ENCODE results near the gene NAPSA.

GRCh38 chr19:50413096-50413495, 47.7 kb upstream of the NAPSA start:
- TF ChIP-seq CTCF (IDR thresholded peaks at IDR 0.05; ENCODE audit: low read length) (no peak), EZH2 (IDR thresholded peaks at IDR 0.05; ENCODE audit: borderline replicate concordance, low read length) (no peak)

Measured in OCI-LY1 (cell line).